ENCODE results near the gene TANC2.

Gene TANC2

GRCh38 chr17:63002625-63003024 is 36.6 kb downstream of the TANC2 start:
- H3K4me1 ChIP-seq (ENCODE audit: control insufficient read depth, insufficient read depth, low read length): no peaks in the 10 kb centered on the region
- H3K27me3 ChIP-seq (ENCODE audit: control insufficient read depth, insufficient read depth, low read length): no peaks in the 10 kb centered on the region
- H3K4me3 ChIP-seq (ENCODE audit: low read depth, low read length): no peak overlapping the region
- no peaks in the 10 kb centered on the region for H3K36me3 ChIP-seq (ENCODE audit: control insufficient read depth, insufficient read depth, low read length)
- no peaks in the 10 kb centered on the region for H3K9me3 ChIP-seq (ENCODE audit: control insufficient read depth, insufficient read depth, low read depth, low read length)
- H3K27ac ChIP-seq (ENCODE audit: low read depth, low read length): no peak overlapping the region
- H3K9ac ChIP-seq (ENCODE audit: low read length): no peak overlapping the region

- no peaks in the 10 kb centered on the region for H3K27me3 ChIP-seq (ENCODE audit: control insufficient read depth, insufficient read depth, low read length)
- no peak overlapping the region for H3K9ac ChIP-seq (ENCODE audit: low read length)
- H3K9me3 ChIP-seq (ENCODE audit: control insufficient read depth, insufficient read depth, low read depth, low read length): no peaks in the 10 kb centered on the region
- no peaks in the 10 kb centered on the region for H3K4me1 ChIP-seq (ENCODE audit: control insufficient read depth, insufficient read depth, low read length)
- no peak overlapping the region for H3K4me3 ChIP-seq (ENCODE audit: low read depth, low read length)
- no peak overlapping the region for H3K27ac ChIP-seq (ENCODE audit: low read depth, low read length)
- no peaks in the 10 kb centered on the region for H3K36me3 ChIP-seq (ENCODE audit: control insufficient read depth, insufficient read depth, low read length)
Measured at GRCh38 chr17:63015824-63016223, 49.8 kb downstream of the TANC2 start.
